IPS DF 6.9 (cell line): ENCODE results near the gene NOS3.

Experiments
- DNase-seq: peaks from one replicate; pipeline ENCODE4 v3.0.0-alpha.2; 2013; ENCODE audit warnings: low read depth, low spot score
- H3K27ac ChIP-seq: one replicate; pipeline ENCODE4 v1.5.1; 2013; ENCODE audit warnings: low read length, control low read depth
- H3K27me3 ChIP-seq: 2 replicates; pipeline ENCODE4 v1.6.1; 2013; ENCODE audit warnings: mild to moderate bottlenecking, low read length; ENCODE audit not compliant: control insufficient read depth, insufficient read depth
- H3K36me3 ChIP-seq: 2 replicates; pipeline ENCODE4 v1.6.1; 2013; ENCODE audit warnings: low read length; ENCODE audit not compliant: control insufficient read depth, insufficient read depth
- H3K4me1 ChIP-seq: 2 replicates; pipeline ENCODE4 v1.6.1; 2013; ENCODE audit warnings: low read length; ENCODE audit not compliant: control insufficient read depth, insufficient read depth
- H3K4me3 ChIP-seq: 2 replicates; pipeline ENCODE4 v1.5.1; 2013; ENCODE audit warnings: mild to moderate bottlenecking, low read length
- H3K9me3 ChIP-seq: 2 replicates; pipeline ENCODE4 v1.6.1; 2013; ENCODE audit warnings: low read length, inconsistent platforms; ENCODE audit not compliant: control insufficient read depth, insufficient read depth
- WGBS: extraction: QIAGEN DNeasy Blood & Tissue Kit; methylation state at CpG from one replicate; pipeline ENCODE4 v1.1.7; 2013; ENCODE audit warnings: mixed read lengths, missing lambda C conversion rate; ENCODE audit not compliant: insufficient read length, insufficient coverage; 5-methylcytosine and 5-hydroxymethylcytosine counted together

The NOS3 gene

GRCh38 chr7:150952331-150953050 lies 38.3 kb upstream of the NOS3 start:
- Histone ChIP-seq H3K9me3 (no peaks in the 10 kb centered on the region), H3K4me3 (no peak overlapping the region), H3K36me3 (peaks cover 2% of the 10 kb centered on the region; the same call in 1 of the 2 replicates), H3K4me1 (peaks cover 15% of the 10 kb centered on the region), H3K27me3 (no peaks in the 10 kb centered on the region), H3K27ac (no peak overlapping the region)
- DNase-seq = no peak
- WGBS = 100% methylated on average over 1 of the region's 33 CpGs

GRCh38 chr7:150953061-150953997 lies 37.5 kb upstream of the NOS3 start:
- no CpG with 5 or more reads among the region's 17 CpGs for WGBS
- Histone ChIP-seq H3K9me3 (no peaks in the 10 kb centered on the region), H3K27me3 (no peaks in the 10 kb centered on the region), H3K36me3 (peaks cover 2% of the 10 kb centered on the region; the same call in 1 of the 2 replicates), H3K27ac (no peak overlapping the region), H3K4me3 (no peak overlapping the region), H3K4me1 (peaks cover 10% of the 10 kb centered on the region)
- no peak for DNase-seq

DNA sequence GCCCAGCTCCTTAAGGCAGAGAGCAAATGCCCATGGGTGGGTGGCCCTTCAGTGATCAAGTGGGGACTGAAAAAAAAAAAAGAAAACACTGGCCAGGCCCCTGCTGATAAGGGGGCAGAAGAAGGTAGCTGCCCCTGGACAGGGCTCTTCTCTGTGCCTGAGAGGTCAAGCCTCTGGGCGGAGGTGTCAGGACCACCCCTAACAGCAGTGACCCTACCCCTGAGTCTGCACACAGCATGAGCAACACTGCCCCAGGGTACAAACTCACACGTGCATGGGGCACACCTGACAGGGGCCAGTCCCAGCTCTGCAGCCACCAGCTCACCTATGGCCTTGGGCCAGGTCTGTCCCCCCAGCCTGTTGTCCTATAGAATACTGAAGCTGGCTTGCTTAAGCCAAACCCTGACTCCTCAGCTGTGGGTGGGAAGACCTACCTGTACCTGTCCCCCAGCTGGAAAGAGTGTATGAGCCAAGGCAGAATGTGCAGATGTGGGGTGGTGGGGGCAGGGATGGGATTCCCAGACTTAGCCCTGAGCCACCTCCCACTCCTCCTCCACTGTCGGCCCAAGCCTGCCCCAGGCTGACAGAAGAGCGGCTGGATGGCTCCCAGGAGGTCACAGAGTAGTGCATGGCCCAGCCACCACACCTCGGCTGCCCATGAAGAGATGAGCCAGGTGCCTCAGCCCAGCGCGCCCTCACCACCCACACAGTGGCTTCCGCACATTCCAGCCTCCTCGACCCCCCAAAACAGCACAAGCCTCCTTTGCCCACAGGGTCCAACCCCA lies 36.4 kb upstream of the NOS3 start:
- Histone ChIP-seq H3K4me1 (peaks cover 5% of the 10 kb centered on the region), H3K27ac (no peak overlapping the region), H3K36me3 (peaks cover 2% of the 10 kb centered on the region; the same call in 1 of the 2 replicates), H3K27me3 (no peaks in the 10 kb centered on the region), H3K4me3 (no peak overlapping the region), H3K9me3 (no peaks in the 10 kb centered on the region)
- no peak for DNase-seq
- WGBS = no CpG with 5 or more reads among the region's 9 CpGs

DNA sequence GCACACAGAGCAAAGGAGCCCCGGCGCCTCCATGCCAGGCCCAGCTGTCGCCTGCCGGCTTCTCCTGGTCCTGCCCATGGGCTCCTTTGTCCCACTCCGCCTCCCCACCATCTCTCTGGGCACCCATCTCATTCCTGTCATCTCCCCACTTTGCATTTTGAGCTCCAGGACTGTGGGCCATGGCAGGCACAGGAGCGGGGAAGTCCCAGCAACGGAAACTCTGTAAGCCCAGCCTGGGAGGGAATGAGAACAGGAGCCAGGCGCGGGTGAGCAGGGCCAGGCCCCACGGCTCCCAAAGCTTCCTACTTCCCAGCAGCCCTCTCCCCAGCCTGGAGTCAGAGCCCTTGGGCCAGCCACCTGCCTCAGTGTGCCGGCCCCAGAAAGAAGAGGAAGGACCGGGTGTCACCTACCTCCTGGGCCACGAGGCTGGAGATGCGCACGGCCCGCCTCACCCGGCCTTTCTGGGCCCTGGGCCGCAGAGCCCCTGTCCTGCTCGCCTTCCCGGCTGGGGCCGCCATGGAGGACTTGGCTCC lies 35.8 kb upstream of the NOS3 start:
- no peaks in the 10 kb centered on the region for H3K9me3 ChIP-seq
- H3K4me3 ChIP-seq = no peak overlapping the region
- no peak overlapping the region for H3K27ac ChIP-seq
- DNase-seq = no peak
- peaks cover 5% of the 10 kb centered on the region for H3K4me1 ChIP-seq
- no peaks in the 10 kb centered on the region for H3K27me3 ChIP-seq
- H3K36me3 ChIP-seq = peaks cover 2% of the 10 kb centered on the region; the same call in 1 of the 2 replicates
- WGBS = no CpG with 5 or more reads among the region's 21 CpGs

DNA sequence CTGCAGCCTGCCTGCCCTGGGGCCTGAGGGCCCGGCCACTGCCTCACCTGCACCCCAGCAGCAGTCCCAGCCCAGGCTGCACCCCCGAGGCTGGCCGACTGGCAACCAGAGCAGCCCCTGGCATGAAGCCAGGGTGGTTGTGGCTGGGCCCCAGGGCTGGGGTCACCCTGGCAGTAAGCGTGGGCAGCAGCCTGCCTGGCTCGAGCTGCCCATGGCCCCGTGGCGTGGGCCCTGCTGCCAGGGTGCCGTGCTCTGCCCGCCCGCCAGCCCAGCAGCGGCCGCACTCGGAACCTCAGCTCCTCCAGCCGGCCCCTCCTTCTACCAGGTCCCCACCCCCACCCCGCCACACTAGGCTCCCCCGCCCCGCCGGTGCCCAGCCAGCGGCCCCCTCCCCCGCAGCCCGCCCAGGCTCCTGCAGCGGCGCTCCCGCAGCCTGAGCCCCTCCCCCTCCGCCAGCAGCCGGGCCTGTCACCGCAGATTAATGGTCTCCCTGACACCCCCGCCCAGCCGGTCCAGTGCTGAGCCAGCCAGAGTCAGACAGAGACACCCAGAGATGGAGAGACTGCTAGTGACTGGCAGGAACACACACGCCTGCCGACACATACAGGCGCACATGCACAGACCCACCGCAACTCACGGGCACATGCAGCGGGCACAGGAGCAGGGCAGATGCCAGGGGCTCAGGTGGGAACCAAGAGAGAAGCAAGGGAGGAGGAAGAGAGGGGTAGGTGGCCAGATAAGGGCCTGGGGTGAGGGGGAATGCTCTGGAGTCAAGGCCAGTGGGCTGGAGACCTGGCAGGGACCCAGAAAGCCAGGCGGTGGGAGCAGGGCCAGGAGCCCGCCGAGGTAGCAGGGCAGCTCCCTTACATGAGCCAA lies 35.1 kb upstream of the NOS3 start:
- H3K4me1 ChIP-seq = peaks cover 5% of the 10 kb centered on the region
- no peak overlapping the region for H3K27ac ChIP-seq
- no peaks in the 10 kb centered on the region for H3K9me3 ChIP-seq
- DNase-seq = no peak
- WGBS = no CpG with 5 or more reads among the region's 38 CpGs
- H3K36me3 ChIP-seq = peaks cover 2% of the 10 kb centered on the region; the same call in 1 of the 2 replicates
- H3K4me3 ChIP-seq = no peak overlapping the region
- H3K27me3 ChIP-seq = no peaks in the 10 kb centered on the region

- WGBS = no CpG with 5 or more reads among the region's 9 CpGs
- no peak for DNase-seq
- Histone ChIP-seq H3K9me3 (no peaks in the 10 kb centered on the region), H3K4me1 (peaks cover 5% of the 10 kb centered on the region), H3K4me3 (no peak overlapping the region), H3K27ac (no peak overlapping the region), H3K36me3 (no peaks in the 10 kb centered on the region; the same call in 1 of the 2 replicates), H3K27me3 (no peaks in the 10 kb centered on the region)
Measured at GRCh38 chr7:150956395-150957132, 34.3 kb upstream of the NOS3 start.

GRCh38 chr7:150957133-150958020 lies 33.4 kb upstream of the NOS3 start:
- no peak overlapping the region for H3K27ac ChIP-seq
- H3K27me3 ChIP-seq = no peaks in the 10 kb centered on the region
- no peak overlapping the region for H3K4me3 ChIP-seq
- no peaks in the 10 kb centered on the region; the same call in 1 of the 2 replicates for H3K36me3 ChIP-seq
- no peak for DNase-seq
- WGBS = no CpG with 5 or more reads among the region's 26 CpGs
- peaks cover 5% of the 10 kb centered on the region for H3K4me1 ChIP-seq
- H3K9me3 ChIP-seq = no peaks in the 10 kb centered on the region

- no CpG with 5 or more reads among the region's 74 CpGs for WGBS
- no peak overlapping the region for H3K27ac ChIP-seq
- H3K9me3 ChIP-seq = no peaks in the 10 kb centered on the region
- H3K36me3 ChIP-seq = no peaks in the 10 kb centered on the region
- no peak overlapping the region for H3K4me3 ChIP-seq
- no peaks in the 10 kb centered on the region for H3K27me3 ChIP-seq
- no peak for DNase-seq
- peaks cover 6% of the 10 kb centered on the region for H3K4me1 ChIP-seq
Measured at GRCh38 chr7:150958062-150958552, 32.7 kb upstream of the NOS3 start.
